GM21723 (cell line): ENCODE data around the gene GPR176.
"Not testable (repeated sequence)": the region's sequence is repeated elsewhere in the genome, so short reads cannot be mapped to it uniquely, and the experiment has no call there.

ENCODE experiments used
- ATAC-seq: cut with Tn5 transposase; IDR thresholded peaks from one replicate; pipeline ENCODE4 v1.9.1; 2021; ENCODE audit warnings: mild to moderate bottlenecking, moderate library complexity; ENCODE audit not compliant: unreplicated experiment

GPR176 gene

DNA sequence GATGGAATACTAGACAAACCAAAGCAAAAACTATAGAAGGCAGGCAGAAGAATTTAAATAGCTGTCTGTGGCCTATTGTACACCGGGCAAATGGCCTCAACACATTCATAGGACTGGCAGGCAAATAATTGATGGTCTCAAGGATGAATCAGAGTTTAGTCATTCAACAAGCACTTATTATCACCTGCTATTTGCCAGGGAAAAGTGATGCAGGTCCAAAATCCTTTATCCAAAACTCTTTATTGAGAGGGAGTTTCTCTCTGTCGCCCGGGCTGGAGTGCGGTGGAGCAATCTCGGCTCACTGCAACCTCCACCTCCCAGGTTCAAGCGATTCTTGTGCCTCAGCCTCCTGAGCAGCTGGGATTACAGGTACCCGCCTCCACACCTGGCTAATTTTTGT lies 16.1 kb upstream of the GPR176 start:
- ATAC-seq: no peak

DNA sequence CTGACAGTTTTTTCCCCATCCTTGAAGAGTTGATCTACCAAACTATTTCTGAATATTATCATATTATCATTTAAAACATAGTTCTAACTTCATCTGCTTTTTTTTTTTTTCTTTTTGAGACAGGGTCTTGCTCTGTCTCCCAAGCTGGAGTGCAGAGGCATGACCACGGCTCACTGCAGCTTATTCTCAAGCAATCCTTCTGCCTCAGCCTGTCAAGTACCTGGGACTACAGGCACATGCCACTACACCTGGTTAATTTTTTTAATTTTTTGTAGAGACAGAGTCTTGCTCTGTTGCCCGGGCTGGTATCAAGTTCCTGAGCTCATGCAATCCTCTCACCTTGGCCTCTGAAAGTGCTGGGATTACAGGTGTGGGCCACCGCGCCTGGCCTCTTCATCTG lies 15.2 kb upstream of the GPR176 start:
- no peak for ATAC-seq

- ATAC-seq: no peak
These were observed 14.5 kb upstream of the GPR176 start for GRCh38 chr15:39934397-39935071.

DNA sequence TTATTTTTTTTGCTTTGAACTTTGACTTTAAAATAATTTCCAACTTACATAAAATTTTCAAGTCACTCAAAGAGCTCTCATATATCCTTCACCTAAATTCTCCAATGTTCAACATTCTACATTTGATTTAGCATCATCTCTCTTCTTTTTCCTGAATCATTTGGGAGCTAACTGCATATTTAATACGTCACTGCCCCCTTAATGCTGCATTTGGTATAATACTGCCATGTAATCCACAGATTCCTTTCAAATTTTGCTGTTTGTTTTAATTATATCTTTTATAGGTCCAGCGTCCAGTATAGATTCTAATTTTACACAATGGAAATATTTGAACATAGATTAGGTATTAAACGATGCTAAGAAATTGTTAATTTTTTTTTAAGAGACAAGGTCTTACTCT lies 11.5 kb upstream of the GPR176 start:
- no peak for ATAC-seq

DNA sequence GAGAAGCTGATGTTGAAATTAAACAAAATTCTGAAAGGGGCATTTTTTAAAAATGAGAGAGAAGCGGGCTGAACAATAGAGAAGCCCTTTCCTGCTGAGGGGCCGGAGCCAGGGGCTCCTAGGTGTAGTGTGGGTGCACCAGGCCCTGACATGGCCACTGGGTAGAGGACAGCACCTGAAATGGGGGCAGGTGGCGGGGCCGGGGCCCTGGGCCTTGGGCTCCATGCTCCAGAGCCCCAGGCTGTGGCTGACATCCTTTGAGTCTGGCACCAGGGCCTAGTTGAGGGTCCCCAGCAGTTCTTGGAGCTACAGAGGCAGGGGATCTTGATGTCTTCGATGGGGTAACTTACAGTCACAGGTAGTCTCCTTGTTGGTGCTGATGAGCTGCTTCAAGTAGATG lies 6.5 kb upstream of the GPR176 start:
- no peak for ATAC-seq

DNA sequence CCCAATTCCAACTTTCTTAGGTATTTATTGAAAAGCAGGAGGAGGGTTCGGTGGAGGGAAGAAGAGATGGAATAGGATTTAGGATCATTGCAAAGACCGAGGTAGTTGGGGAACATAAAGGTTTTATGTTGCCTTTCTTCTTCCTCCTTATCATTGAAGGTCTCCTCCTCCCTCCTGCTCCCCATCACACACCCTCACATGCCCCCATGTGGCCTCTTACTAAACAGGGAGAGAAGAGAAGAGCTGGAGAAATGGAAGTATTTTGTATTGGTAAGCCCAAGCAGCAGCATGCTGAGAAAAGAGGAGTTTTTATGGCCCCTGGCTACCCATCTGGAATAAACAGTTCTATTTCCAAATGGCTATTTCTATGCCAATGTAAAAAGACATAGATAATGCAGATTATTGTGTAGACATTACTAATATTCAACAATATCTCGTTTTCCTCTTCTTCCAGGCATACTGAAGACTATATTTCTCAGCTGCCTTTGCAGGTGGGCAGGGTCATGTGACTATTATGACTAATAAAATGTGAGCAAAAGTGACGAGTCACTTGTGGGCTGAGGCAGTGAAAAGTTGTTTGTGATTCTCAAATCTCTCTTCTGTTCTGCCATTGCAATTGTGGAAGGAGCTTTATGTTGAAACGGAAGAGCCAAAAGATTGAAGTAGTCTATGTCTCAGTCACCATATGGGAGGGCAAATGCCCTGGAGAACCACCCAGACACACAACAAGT lies 5.2 kb upstream of the GPR176 start:
- ATAC-seq: no peak

DNA sequence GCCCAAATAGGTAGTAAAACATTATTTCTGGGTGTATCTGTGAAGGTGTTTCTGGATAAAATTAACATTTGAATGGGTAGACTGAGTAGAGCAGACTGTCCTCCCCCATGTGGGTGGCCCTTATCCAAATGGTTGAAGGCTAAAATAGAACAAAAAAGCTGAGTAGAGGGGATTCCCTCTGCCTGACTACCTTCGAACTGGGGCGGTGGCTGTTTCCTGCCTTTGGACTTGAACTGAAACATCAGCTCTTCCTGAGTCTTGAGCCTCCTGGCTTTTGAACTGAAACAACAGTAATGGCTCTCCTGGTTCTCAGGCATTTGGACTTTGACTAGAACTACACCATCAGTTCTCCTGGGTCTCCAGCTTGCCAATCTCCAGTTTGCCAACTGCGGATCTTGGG lies 4.4 kb upstream of the GPR176 start:
- no peak for ATAC-seq

DNA sequence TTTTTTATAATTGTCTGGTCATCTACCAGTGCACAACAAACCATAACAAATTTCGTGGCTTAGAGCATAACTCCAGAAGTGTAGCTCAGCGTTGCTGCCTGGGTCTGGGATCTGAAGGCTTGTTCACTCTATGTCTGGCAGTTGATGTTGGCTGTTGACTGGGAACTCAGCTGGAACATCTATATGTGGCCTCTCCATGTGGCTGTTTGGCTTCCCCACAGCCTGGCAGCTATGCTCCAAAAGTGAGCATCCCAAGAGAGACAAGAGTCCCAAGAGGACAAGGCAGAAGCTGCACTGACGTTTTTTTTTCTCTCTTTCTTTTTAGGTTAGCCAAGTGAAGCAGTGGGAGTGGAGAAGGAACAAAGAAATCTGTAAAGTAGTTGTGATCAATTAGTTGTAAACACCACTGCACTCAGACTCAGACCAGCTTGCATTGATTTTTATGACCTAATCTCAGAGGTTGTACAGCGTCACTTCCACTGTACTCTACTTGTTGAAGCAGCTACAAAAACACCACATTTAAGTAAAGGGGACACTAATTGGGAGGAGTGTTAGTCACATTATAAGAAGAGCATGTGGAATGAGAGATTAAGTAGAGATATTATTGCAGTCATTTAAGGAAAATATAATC lies 2.5 kb upstream of the GPR176 start:
- ATAC-seq: no peak

DNA sequence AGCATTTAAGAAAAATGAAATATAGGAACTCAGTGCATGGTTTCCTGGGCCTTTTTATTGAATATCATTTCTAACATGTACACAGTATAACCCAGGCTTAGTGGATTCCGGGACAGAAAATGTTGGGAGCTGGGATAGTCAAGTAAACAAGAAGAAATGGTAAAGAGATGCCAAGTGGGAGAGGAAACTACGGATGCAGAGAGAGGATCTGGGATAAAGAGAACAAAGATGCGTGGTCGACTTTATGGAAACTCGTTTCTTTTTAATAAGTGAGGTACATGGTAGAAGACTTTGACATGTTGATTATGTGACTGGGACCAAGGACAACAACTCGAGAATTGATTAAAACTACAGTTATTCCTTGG lies 1.2 kb upstream of the GPR176 start:
- no peak for ATAC-seq

GRCh38 chr15:39920510-39921273 lies 626 bp upstream of the GPR176 start:
- ATAC-seq: peak; percentile 86

- ATAC-seq: no peak
These were observed 687 bp downstream of the GPR176 start for GRCh38 chr15:39919411-39919747.

GRCh38 chr15:39918688-39919385 lies 1.2 kb downstream of the GPR176 start:
- ATAC-seq: no peak

- no peak for ATAC-seq
These were observed 5.1 kb downstream of the GPR176 start for GRCh38 chr15:39914977-39915376.

- no peak for ATAC-seq
These were observed 11.1 kb downstream of the GPR176 start for GRCh38 chr15:39909007-39909406.

DNA sequence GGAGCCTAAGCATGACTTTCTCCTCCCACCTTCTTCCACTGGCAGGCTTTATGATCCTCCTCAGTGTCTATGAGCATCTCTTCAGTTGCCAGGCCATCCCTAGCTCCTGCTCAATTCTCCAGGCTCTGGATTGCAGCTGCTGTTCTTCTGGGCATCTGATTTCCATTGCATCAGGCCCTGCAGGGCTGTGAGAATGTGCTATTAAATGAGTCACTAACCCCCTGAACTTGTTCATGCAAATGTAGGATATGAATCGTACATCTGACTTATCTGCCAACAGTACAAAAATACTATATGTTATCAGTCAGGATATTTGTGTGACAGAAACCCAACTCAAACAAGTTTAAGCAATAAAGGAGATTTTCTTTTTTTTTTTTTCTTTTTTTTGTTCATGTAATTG lies 11.9 kb downstream of the GPR176 start:
- ATAC-seq: no peak

DNA sequence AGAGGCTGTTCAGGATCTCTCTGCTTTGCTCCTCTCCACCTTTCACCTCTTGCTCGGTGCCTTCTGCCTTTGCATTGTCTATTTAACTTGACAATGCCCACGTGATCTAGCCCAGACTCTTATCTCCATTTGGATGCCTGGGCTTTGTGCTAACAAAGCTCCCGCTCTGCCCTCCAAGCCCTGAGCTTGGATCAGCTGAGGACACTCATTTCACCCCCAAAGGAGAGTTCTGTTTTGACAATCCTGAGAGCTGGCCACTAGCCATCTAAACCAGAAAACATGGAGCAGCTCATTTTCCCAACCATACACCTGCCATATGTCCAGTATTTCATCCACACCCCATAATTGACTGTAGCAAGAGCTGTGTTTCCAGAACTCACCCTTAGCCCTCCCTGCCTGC lies 12.8 kb downstream of the GPR176 start:
- no peak for ATAC-seq

DNA sequence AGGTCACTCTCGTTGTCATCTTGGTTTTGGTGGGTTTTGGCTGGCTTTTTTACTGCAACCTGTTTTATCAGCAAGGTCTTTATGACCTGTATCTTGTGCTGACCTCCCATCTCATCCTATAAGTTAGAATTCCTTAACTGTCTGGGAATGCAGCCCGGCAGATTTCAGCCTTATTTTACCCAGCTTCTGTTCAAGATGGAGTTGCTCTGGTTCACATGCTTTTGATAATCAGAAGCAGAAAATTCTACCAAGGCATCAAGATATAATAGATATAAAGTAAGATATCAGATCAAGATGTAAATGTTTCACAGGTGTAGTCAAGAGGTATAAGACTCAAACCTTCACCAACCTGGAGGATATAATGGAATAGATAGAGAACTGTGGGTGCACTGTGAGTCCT lies 16.0 kb downstream of the GPR176 start:
- no peak for ATAC-seq

GRCh38 chr15:39898317-39898716 lies 21.7 kb downstream of the GPR176 start:
- no peak for ATAC-seq

- ATAC-seq: no peak
These were observed 23.2 kb downstream of the GPR176 start for GRCh38 chr15:39896846-39897245.

DNA sequence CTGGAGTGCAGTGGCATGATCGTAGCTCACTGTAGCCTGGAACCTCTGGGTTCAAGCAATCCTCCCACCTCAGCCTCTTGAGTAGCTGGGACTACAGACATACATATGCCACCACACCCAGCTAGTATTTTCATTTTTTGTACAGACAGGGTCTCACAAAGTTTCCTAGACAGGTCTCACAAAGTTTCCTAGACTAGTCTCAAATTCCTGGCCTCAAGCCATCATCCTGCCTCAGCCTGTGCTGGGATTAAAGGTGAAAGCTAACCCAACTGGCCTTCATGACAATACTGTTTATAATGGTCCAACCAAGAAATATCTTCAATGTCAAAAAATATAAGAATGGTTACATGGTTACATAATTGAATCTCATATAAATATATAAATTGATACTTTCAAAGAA lies 24.0 kb downstream of the GPR176 start:
- no peak for ATAC-seq

GRCh38 chr15:39893051-39893450 lies 27.0 kb downstream of the GPR176 start:
- ATAC-seq: not testable (repeated sequence)
